Breast epithelium (tissue), 3 donors: ENCODE data around the gene PLAGL1.

Experiments used
- POLR2A ChIP-seq: fragments of 450-650 bp; IDR thresholded peaks from one replicate; pipeline ENCODE4 v1.6.1; 2016; ENCODE audit warnings: antibody characterized with exemption, mild to moderate bottlenecking, moderate library complexity
- POLR2AphosphoS5 ChIP-seq, 3 donors: sonication (generic); formaldehyde crosslinking; IDR thresholded peaks; one replicate each; pipeline ENCODE4 v1.6.1; 2017; ENCODE audit warnings: antibody characterized with exemption in 3 of 3
- TF ChIP-seq, protein P1 (sequence below), 3 donors: fragments of 450-650 bp; IDR thresholded peaks; one replicate each; pipeline ENCODE4 v1.5.1; 2016 to 2017; ENCODE audit warnings: antibody characterized with exemption in 3 of 3, mild to moderate bottlenecking in 3 of 3, moderate library complexity in 3 of 3

DNA sequence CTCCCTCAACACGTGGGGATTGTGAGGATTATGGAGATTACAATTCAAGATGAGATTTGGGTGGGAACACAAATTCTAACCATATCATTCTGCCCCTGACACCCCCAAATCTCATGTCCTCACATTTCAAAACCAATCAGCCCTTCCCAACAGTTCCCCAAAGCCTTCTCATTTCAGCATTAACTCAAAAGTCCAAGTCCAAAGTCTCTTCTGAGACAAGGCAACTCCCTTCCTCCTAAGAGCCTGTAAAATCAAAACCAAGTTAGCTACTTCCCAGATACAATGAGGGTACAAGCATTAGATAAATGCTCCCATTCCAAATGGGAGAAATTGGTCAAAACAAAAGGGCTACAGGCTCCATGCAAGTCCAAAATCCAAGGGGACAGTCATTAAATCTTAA, 39.6 kb upstream of the PLAGL1 start:
- TF ChIP-seq, protein P1, sequence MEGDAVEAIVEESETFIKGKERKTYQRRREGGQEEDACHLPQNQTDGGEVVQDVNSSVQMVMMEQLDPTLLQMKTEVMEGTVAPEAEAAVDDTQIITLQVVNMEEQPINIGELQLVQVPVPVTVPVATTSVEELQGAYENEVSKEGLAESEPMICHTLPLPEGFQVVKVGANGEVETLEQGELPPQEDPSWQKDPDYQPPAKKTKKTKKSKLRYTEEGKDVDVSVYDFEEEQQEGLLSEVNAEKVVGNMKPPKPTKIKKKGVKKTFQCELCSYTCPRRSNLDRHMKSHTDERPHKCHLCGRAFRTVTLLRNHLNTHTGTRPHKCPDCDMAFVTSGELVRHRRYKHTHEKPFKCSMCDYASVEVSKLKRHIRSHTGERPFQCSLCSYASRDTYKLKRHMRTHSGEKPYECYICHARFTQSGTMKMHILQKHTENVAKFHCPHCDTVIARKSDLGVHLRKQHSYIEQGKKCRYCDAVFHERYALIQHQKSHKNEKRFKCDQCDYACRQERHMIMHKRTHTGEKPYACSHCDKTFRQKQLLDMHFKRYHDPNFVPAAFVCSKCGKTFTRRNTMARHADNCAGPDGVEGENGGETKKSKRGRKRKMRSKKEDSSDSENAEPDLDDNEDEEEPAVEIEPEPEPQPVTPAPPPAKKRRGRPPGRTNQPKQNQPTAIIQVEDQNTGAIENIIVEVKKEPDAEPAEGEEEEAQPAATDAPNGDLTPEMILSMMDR (IDR thresholded peaks at IDR 0.05) = no peak
- TF ChIP-seq POLR2A (no peak), POLR2AphosphoS5 (IDR thresholded peaks at IDR 0.05) (no peak)
